K562 (cell line): ENCODE data around the gene TMC4.

Experiments
- CHD4 ChIP-seq: fragments of 200-600 bp; sonication (generic); IDR thresholded peaks from 3 replicates; pipeline ENCODE4 v1.6.1; 2012; ENCODE audit warnings: low read depth, mild to moderate bottlenecking, mixed read lengths, low read length, inconsistent platforms; ENCODE audit not compliant: insufficient read depth, insufficient replicate concordance, poor library complexity, severe bottlenecking
- DPF2 ChIP-seq: fragments of 450-650 bp; IDR thresholded peaks from 2 replicates; pipeline ENCODE4 v1.6.1; 2016
- EZH2 ChIP-seq: IDR thresholded peaks from 2 replicates; pipeline ENCODE4 v1.6.1; 2012; ENCODE audit warnings: low read depth, mild to moderate bottlenecking, inconsistent platforms, low read length, borderline replicate concordance
- FOXK2 ChIP-seq, 2 experiments: fragments of 450-650 bp; IDR thresholded peaks in 1 of 2; conservative IDR thresholded peaks in 1 of 2; 2 replicates each; pipeline ENCODE4 v1.6.1; 2016; ENCODE audit warnings: low read depth in 2 of 2, mild to moderate bottlenecking in 1 of 2
- HCFC1 ChIP-seq: IDR thresholded peaks from 2 replicates; pipeline ENCODE4 v1.6.1; 2012; ENCODE audit warnings: low read depth, low read length, improper control_type of control experiment
- NCOR1 ChIP-seq: fragments of 450-650 bp; IDR thresholded peaks from 2 replicates; pipeline ENCODE4 v1.6.1; 2016; ENCODE audit warnings: mild to moderate bottlenecking, moderate library complexity
- POLR2A ChIP-seq: fragments of 450-650 bp; conservative IDR thresholded peaks from 2 replicates; pipeline ENCODE4 v1.6.1; 2016
- POLR2AphosphoS5 ChIP-seq: IDR thresholded peaks from 2 replicates; pipeline ENCODE4 v1.6.1; 2011; ENCODE audit warnings: mild to moderate bottlenecking, low read depth, low read length, moderate library complexity; ENCODE audit not compliant: control insufficient read depth, insufficient read depth
- SETDB1 ChIP-seq: IDR thresholded peaks from one replicate; pipeline ENCODE4 v1.6.1; 2012; ENCODE audit warnings: low read length, control low read depth, inconsistent platforms
- TCF3 ChIP-seq: sonication (generic); formaldehyde crosslinking; IDR thresholded peaks from 2 replicates; pipeline ENCODE4 v1.4.0; 2020; ENCODE audit warnings: mild to moderate bottlenecking, missing genetic modification reagents
- ZC3H11A ChIP-seq: IDR thresholded peaks from 2 replicates; pipeline ENCODE4 v1.6.1; 2012; ENCODE audit warnings: low read depth, low read length, improper control_type of control experiment
- TF ChIP-seq, protein P1 (sequence below), 3 experiments: IDR thresholded peaks in 2 of 3; conservative IDR thresholded peaks in 1 of 3; 2 replicates each; pipeline ENCODE4 v1.5.1; 2011 to 2012; ENCODE audit warnings: low read length in 3 of 3, mild to moderate bottlenecking in 3 of 3, control low read depth in 2 of 3, improper control_type of control experiment in 1 of 3, inconsistent platforms in 1 of 3, low read depth in 1 of 3, mixed read lengths in 1 of 3, moderate library complexity in 1 of 3; ENCODE audit not compliant: insufficient read depth in 2 of 3
- TF ChIP-seq, protein P2 (sequence below): sonication (generic); formaldehyde crosslinking; IDR thresholded peaks from 2 replicates; pipeline ENCODE4 v1.9.0; 2022; ENCODE audit warnings: mild to moderate bottlenecking, missing genetic modification reagents

- no peak for TF ChIP-seq NCOR1
- no peak for TF ChIP-seq FOXK2 (conservative IDR thresholded peaks at IDR 0.05 in 1 of 2, IDR thresholded peaks at IDR 0.05 in 1 of 2; ENCODE audit: low read depth in 2 of 2)
- TF ChIP-seq TCF3: no peak
- TF ChIP-seq, protein P1, sequence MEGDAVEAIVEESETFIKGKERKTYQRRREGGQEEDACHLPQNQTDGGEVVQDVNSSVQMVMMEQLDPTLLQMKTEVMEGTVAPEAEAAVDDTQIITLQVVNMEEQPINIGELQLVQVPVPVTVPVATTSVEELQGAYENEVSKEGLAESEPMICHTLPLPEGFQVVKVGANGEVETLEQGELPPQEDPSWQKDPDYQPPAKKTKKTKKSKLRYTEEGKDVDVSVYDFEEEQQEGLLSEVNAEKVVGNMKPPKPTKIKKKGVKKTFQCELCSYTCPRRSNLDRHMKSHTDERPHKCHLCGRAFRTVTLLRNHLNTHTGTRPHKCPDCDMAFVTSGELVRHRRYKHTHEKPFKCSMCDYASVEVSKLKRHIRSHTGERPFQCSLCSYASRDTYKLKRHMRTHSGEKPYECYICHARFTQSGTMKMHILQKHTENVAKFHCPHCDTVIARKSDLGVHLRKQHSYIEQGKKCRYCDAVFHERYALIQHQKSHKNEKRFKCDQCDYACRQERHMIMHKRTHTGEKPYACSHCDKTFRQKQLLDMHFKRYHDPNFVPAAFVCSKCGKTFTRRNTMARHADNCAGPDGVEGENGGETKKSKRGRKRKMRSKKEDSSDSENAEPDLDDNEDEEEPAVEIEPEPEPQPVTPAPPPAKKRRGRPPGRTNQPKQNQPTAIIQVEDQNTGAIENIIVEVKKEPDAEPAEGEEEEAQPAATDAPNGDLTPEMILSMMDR (IDR thresholded peaks at IDR 0.05 in 2 of 3, conservative IDR thresholded peaks at IDR 0.05 in 1 of 3; ENCODE audit: insufficient read depth in 2 of 3, low read depth in 1 of 3, low read length in 3 of 3): no peak
- TF ChIP-seq ZC3H11A: no peak
- no peak for TF ChIP-seq HCFC1
- TF ChIP-seq CHD4: no peak
- no peak for TF ChIP-seq POLR2A
- no peak for TF ChIP-seq SETDB1
- TF ChIP-seq POLR2AphosphoS5: no peak
- TF ChIP-seq DPF2: no peak
- TF ChIP-seq, protein P2, sequence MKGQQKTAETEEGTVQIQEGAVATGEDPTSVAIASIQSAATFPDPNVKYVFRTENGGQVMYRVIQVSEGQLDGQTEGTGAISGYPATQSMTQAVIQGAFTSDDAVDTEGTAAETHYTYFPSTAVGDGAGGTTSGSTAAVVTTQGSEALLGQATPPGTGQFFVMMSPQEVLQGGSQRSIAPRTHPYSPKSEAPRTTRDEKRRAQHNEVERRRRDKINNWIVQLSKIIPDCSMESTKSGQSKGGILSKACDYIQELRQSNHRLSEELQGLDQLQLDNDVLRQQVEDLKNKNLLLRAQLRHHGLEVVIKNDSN (CRISPR knock-in tag): no peak
- TF ChIP-seq EZH2: no peak
Observed at GRCh38 chr19:54160182-54160811, 12.7 kb downstream of the TMC4 start.
